GM18951 (cell line): ENCODE measurements around the gene DNAJC28.
A peak's percentile ranks its signal among the peaks of the same experiment; 100 is the strongest.

ENCODE experiments used
- POLR2A ChIP-seq: IDR thresholded peaks from 4 replicates; pipeline ENCODE4 v1.6.1; 2011; ENCODE audit warnings: mild to moderate bottlenecking; ENCODE audit not compliant: insufficient read length, insufficient read depth; ENCODE audit errors: extremely low read depth
- in situ Hi-C: fragments of 300-500 bp; cut with MboI; formaldehyde crosslinking; loops from one replicate; pipeline ENCODE4 v1.12.0; 2022; ENCODE audit warnings: low sequenced_read_pairs, mixed read lengths, inconsistent platforms; ENCODE audit not compliant: unreplicated experiment

Gene DNAJC28

GRCh38 chr21:33505833-33506232, 14.3 kb upstream of the DNAJC28 start:
- in situ Hi-C loops: no loop called here
- no peak for TF ChIP-seq POLR2A

- no peak for TF ChIP-seq POLR2A
- in situ Hi-C loops: no loop called here
Observed at GRCh38 chr21:33496345-33496744, 4.8 kb upstream of the DNAJC28 start.

- in situ Hi-C loops: no loop called here
- no peak for TF ChIP-seq POLR2A
Observed at GRCh38 chr21:33495743-33496142, 4.2 kb upstream of the DNAJC28 start.

- in situ Hi-C loops: no loop called here
- no peak for TF ChIP-seq POLR2A
Observed at GRCh38 chr21:33493756-33494155, 2.2 kb upstream of the DNAJC28 start.

GRCh38 chr21:33492571-33492970, 1.1 kb upstream of the DNAJC28 start:
- in situ Hi-C loops: no loop called here
- TF ChIP-seq POLR2A: no peak

- in situ Hi-C loops: no loop called here
- no peak for TF ChIP-seq POLR2A
Observed at GRCh38 chr21:33490991-33491372, 534 bp downstream of the DNAJC28 start.

- no peak for TF ChIP-seq POLR2A
- in situ Hi-C loops: no loop called here
Observed at GRCh38 chr21:33488936-33489335, 2.6 kb downstream of the DNAJC28 start.

GRCh38 chr21:33487996-33488395, 3.5 kb downstream of the DNAJC28 start:
- in situ Hi-C loops: no loop called here
- TF ChIP-seq POLR2A: no peak

- TF ChIP-seq POLR2A: no peak
- in situ Hi-C loops: no loop called here
Observed at GRCh38 chr21:33481314-33481943, 10.1 kb downstream of the DNAJC28 start.

GRCh38 chr21:33480481-33481103, 10.9 kb downstream of the DNAJC28 start:
- in situ Hi-C loops: no loop called here
- no peak for TF ChIP-seq POLR2A

GRCh38 chr21:33479679-33480480, 11.6 kb downstream of the DNAJC28 start, which contains the start of gene TMEM50B:
Gene TMEM50B (minus strand): TSS chr21:33479974. CDS start chr21:33468885, 11,089 bp downstream.
- peak; percentile 95 for TF ChIP-seq POLR2A
- in situ Hi-C loops: no loop called here

- in situ Hi-C loops: no loop called here
Observed at GRCh38 chr21:33478935-33479678, 12.4 kb downstream of the DNAJC28 start.

GRCh38 chr21:33478182-33478581, 13.3 kb downstream of the DNAJC28 start:
- in situ Hi-C loops: no loop called here
- no peak for TF ChIP-seq POLR2A

More at GRCh38 chr21:33478935-33479678, 12.4 kb downstream of the DNAJC28 start:
- no peak for TF ChIP-seq POLR2A
